Smooth muscle cell (in vitro differentiated cells): ENCODE data around the gene ABHD14A. TPM values are rescaled to one million over a fixed set of nuclear protein-coding genes. Genes with fewer than 3 reads are reported as not detected.
"Not testable (repeated sequence)": the region's sequence is repeated elsewhere in the genome, so short reads cannot be mapped to it uniquely, and the experiment has no call there.

ENCODE experiments used
- DNase-seq: peaks from one replicate; lab custom pipeline; 2025; ENCODE audit not compliant: unreplicated experiment; lab: John Stamatoyannopoulos, UW
- H2AFZ ChIP-seq: fragments of 200-600 bp; sonication (generic); 2 replicates; pipeline ENCODE4 v1.6.0; 2016; ENCODE audit warnings: antibody characterized with exemption, low read depth, mild to moderate bottlenecking
- H3F3A ChIP-seq: fragments of 200-600 bp; sonication (generic); 2 replicates; pipeline ENCODE4 v1.6.0; 2017; ENCODE audit warnings: antibody characterized with exemption, low read depth
- H3K27ac ChIP-seq: fragments of 200-600 bp; sonication (generic); 2 replicates; pipeline ENCODE4 v1.5.1; 2016; ENCODE audit warnings: low read depth, mild to moderate bottlenecking
- H3K27me3 ChIP-seq: fragments of 200-600 bp; sonication (generic); 2 replicates; pipeline ENCODE4 v1.6.1; 2016; ENCODE audit warnings: low read depth, mild to moderate bottlenecking
- H3K36me3 ChIP-seq: fragments of 200-600 bp; sonication (generic); 2 replicates; pipeline ENCODE4 v1.5.1; 2016; ENCODE audit warnings: low read depth
- H3K4me1 ChIP-seq: fragments of 200-600 bp; sonication (generic); 2 replicates; pipeline ENCODE4 v1.5.1; 2016; ENCODE audit warnings: low read depth
- H3K4me2 ChIP-seq: fragments of 200-600 bp; sonication (generic); 2 replicates; pipeline ENCODE4 v1.6.0; 2016; ENCODE audit warnings: mild to moderate bottlenecking
- H3K4me3 ChIP-seq: fragments of 200-600 bp; sonication (generic); 2 replicates; pipeline ENCODE4 v1.5.1; 2016; ENCODE audit warnings: mild to moderate bottlenecking
- H3K79me2 ChIP-seq: fragments of 200-600 bp; sonication (generic); 2 replicates; pipeline ENCODE4 v1.6.0; 2016; ENCODE audit warnings: low read depth, mild to moderate bottlenecking
- H3K9ac ChIP-seq: fragments of 200-600 bp; sonication (generic); 2 replicates; pipeline ENCODE4 v1.6.0; 2016; ENCODE audit warnings: low read depth
- H3K9me3 ChIP-seq: fragments of 200-600 bp; sonication (generic); replicated peaks from 2 replicates; pipeline ENCODE4 v1.5.1; 2016; ENCODE audit warnings: low read depth
- H4K20me1 ChIP-seq: fragments of 200-600 bp; sonication (generic); 2 replicates; pipeline ENCODE4 v1.6.0; 2016; ENCODE audit warnings: low read depth
- WGBS: methylation state at CpG from one replicate; pipeline ENCODE4 v1.1.7; 2016; ENCODE audit warnings: low lambda C conversion rate; 5-methylcytosine and 5-hydroxymethylcytosine counted together
- polyA plus RNA-seq: library from polyadenylated mRNA; unstranded; fragments of >200 nt; fragmentation: Nextera tagmentation; extraction: Ambion mirVana; gene quantifications from 2 replicates; pipeline ENCODE4 v1.2.1, GENCODE V29; 2016
- total RNA-seq: library from RNA; depleted of rRNA; stranded (reverse); fragments of >200 nt; gene quantifications from 2 replicates; pipeline ENCODE4 v1.2.3, GENCODE V29; 2014
- TF ChIP-seq, protein P1 (sequence below): fragments of 200-600 bp; sonication (generic); IDR thresholded peaks from 2 replicates; pipeline ENCODE4 v1.5.1; 2017; ENCODE audit warnings: borderline replicate concordance, mild to moderate bottlenecking, antibody characterized with exemption; ENCODE audit not compliant: insufficient read depth, poor library complexity, severe bottlenecking

Gene ABHD14A
- total and polyA plus RNA-seq, 2 experiments from 2014 or later: 16.1 to 49.7 TPM

GRCh38 chr3:51992017-51992682 lies 17.3 kb downstream of the ABHD14A start:
- Histone ChIP-seq H3F3A (peaks cover 24% of the 10 kb centered on the region), H3K27me3 (no peaks in the 10 kb centered on the region)

GRCh38 chr3:51993657-51994056 lies 18.8 kb downstream of the ABHD14A start:
- not testable (repeated sequence) for H3K27me3 ChIP-seq, H2AFZ ChIP-seq, DNase-seq, H3K4me3 ChIP-seq, H3K36me3 ChIP-seq, H3K9me3 ChIP-seq, H3K9ac ChIP-seq, H3K27ac ChIP-seq
- H4K20me1 ChIP-seq: peaks cover 21% of the 10 kb centered on the region
- peak overlapping the region; percentile 17 for H3K4me2 ChIP-seq
- 99% methylated on average over 11 of the region's 13 CpGs for WGBS
- H3K4me1 ChIP-seq: peaks cover 11% of the 10 kb centered on the region
- H3K79me2 ChIP-seq: peaks cover 27% of the 10 kb centered on the region
- peaks cover 24% of the 10 kb centered on the region for H3F3A ChIP-seq

More at GRCh38 chr3:51992017-51992682, 17.3 kb downstream of the ABHD14A start:
- Histone ChIP-seq H3K36me3 (no peaks in the 10 kb centered on the region), H3K4me3 (no peak overlapping the region), H3K4me2 (no peak overlapping the region), H3K27ac (no peak overlapping the region), H2AFZ (no peak overlapping the region), H3K9ac (no peak overlapping the region), H4K20me1 (peaks cover 21% of the 10 kb centered on the region), H3K9me3 (no peaks in the 10 kb centered on the region), H3K79me2 (peaks cover 27% of the 10 kb centered on the region), H3K4me1 (peaks cover 11% of the 10 kb centered on the region)
- WGBS: 93% methylated on average over 3 of the region's 3 CpGs
- DNase-seq: no peak
- TF ChIP-seq, protein P1, sequence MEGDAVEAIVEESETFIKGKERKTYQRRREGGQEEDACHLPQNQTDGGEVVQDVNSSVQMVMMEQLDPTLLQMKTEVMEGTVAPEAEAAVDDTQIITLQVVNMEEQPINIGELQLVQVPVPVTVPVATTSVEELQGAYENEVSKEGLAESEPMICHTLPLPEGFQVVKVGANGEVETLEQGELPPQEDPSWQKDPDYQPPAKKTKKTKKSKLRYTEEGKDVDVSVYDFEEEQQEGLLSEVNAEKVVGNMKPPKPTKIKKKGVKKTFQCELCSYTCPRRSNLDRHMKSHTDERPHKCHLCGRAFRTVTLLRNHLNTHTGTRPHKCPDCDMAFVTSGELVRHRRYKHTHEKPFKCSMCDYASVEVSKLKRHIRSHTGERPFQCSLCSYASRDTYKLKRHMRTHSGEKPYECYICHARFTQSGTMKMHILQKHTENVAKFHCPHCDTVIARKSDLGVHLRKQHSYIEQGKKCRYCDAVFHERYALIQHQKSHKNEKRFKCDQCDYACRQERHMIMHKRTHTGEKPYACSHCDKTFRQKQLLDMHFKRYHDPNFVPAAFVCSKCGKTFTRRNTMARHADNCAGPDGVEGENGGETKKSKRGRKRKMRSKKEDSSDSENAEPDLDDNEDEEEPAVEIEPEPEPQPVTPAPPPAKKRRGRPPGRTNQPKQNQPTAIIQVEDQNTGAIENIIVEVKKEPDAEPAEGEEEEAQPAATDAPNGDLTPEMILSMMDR: no peak

GRCh38 chr3:51994530-51994929 lies 19.7 kb downstream of the ABHD14A start:
- WGBS: 83% methylated on average over 2 of the region's 2 CpGs
- peak overlapping the region; percentile 85 for H3K27ac ChIP-seq

DNA sequence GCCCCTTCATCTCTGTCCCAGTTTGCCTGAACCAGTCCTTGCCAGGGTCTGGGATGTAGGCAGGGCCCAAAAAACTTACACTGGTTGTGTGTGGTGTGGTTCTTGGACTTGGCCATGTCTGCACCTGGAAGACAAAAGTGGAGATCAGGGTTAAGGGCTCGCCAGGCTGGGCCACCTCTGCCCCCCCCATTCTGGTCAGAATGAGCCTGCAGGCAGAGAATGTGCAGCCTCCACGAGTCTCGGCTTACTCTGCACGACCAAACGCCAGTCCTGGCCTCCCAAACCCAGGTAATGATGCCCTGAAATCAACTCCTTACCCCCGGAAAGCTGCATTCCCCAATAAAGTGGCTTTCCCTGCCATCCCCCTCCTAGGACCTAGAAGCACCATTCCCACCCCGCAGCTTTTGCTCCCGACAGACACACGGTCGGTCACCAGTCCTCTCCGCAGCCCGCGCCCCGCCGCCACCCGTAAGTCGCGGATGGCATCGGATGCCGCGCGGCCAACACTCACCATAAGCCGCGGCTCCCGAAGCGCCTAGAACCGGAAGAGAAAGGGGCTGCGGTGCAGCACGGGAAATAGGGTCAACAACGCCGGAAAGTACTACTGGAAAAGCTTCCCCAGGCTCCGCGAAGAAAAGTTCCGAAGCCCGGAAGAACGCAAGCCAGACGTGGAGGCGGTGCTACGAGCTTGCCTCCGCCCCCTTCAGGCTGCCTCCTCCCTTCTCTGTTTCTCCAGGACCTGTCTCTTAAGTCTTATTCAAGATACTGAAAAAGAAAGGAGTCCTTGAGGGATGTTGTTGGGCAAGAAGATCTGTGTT lies 20.7 kb downstream of the ABHD14A start, which contains the start of gene RPL29:
RPL29 (minus strand) TSS at position 550 of the 818 bp plus-strand sequence; CDS start at position 116, 434 bp downstream.
- H2AFZ ChIP-seq: no peak within 1 kb of the TSS
- peaks cover 21% of the 10 kb centered on the region for H4K20me1 ChIP-seq
- TF ChIP-seq, protein P1: no peak
- peak within 1 kb of the TSS; percentile 85 for H3K27ac ChIP-seq
- peak within 1 kb of the TSS; percentile 80 for H3K4me3 ChIP-seq
- H3K9me3 ChIP-seq: no peaks in the 10 kb centered on the region
- no peaks in the 10 kb centered on the region for H3K36me3 ChIP-seq
- peak; percentile 34 for DNase-seq
- no peaks in the 10 kb centered on the region for H3K27me3 ChIP-seq
- H3K79me2 ChIP-seq: peaks cover 27% of the 10 kb centered on the region
- H3K9ac ChIP-seq: peak within 1 kb of the TSS; percentile 96
- peaks cover 11% of the 10 kb centered on the region for H3K4me1 ChIP-seq
- H3K4me2 ChIP-seq: peak within 1 kb of the TSS; percentile 97
- H3F3A ChIP-seq: peaks cover 24% of the 10 kb centered on the region
- under 1% methylated on average over 39 of the region's 40 CpGs for WGBS

More at GRCh38 chr3:51994530-51994929, 19.7 kb downstream of the ABHD14A start:
- Histone ChIP-seq H3F3A (peaks cover 24% of the 10 kb centered on the region), H3K27me3 (no peaks in the 10 kb centered on the region), H3K4me3 (peak overlapping the region; percentile 80), H3K9me3 (no peaks in the 10 kb centered on the region), H3K36me3 (no peaks in the 10 kb centered on the region), H3K4me2 (peak overlapping the region; percentile 97), H3K79me2 (peaks cover 27% of the 10 kb centered on the region), H4K20me1 (peaks cover 21% of the 10 kb centered on the region), H3K4me1 (peaks cover 11% of the 10 kb centered on the region), H3K9ac (peak overlapping the region; percentile 96), H2AFZ (no peak overlapping the region)
- TF ChIP-seq, protein P1: no peak
- no peak for DNase-seq
